Right lobe of liver (tissue), 6 donors: ENCODE data around the gene SURF4. TPM values are rescaled to one million over a fixed set of nuclear protein-coding genes. Genes with fewer than 3 reads are reported as not detected.

Source experiments
- ATAC-seq, 4 donors: fragments of 200-7000 bp; cut with Tn5 transposase; one replicate each; pipeline ENCODE4 v1.9.1; 2020; ENCODE audit warnings: mild to moderate bottlenecking in 4 of 4, moderate library complexity in 4 of 4
- DNase-seq, 3 donors: peaks; one replicate each; pipeline ENCODE4 v3.0.0-alpha.2; 2020
- H3K27ac ChIP-seq, 3 donors: fragments of 200-600 bp; one replicate each; pipeline ENCODE4 v1.8.0; 2022
- H3K27me3 ChIP-seq, 2 donors: fragments of 200-600 bp; one replicate each; pipeline ENCODE4 v1.8.0; 2022
- H3K36me3 ChIP-seq, 4 donors: fragments of 200-600 bp; sonication (generic) in 1 of 4; one replicate each; pipeline versions ENCODE4 v1.5.1 to v1.8.0; 2017 to 2022; ENCODE audit warnings: control low read depth in 1 of 4
- H3K4me1 ChIP-seq, 4 donors: fragments of 200-600 bp; sonication (generic) in 1 of 4; one replicate each; pipeline versions ENCODE4 v1.5.1 to v1.8.0; 2017 to 2022; ENCODE audit warnings: control low read depth in 1 of 4
- H3K4me3 ChIP-seq, 3 donors: fragments of 200-600 bp; one replicate each; pipeline ENCODE4 v1.8.0; 2022
- H3K9me3 ChIP-seq, 4 donors: fragments of 200-600 bp; sonication (generic) in 1 of 4; one replicate each; pipeline versions ENCODE4 v1.5.1 to v1.8.0; 2017 to 2022; ENCODE audit warnings: control low read depth in 1 of 4
- CTCF ChIP-seq, 4 donors: fragments of 200-600 bp in 3 of 4; fragments of 450-650 bp in 1 of 4; IDR thresholded peaks; one replicate each; pipeline versions ENCODE4 v1.5.1 to v1.8.0; 2016 to 2022; ENCODE audit warnings: antibody characterized with exemption in 4 of 4, mild to moderate bottlenecking in 2 of 4
- POLR2A ChIP-seq: fragments of 450-650 bp; IDR thresholded peaks from one replicate; pipeline ENCODE4 v1.6.1; 2017; ENCODE audit warnings: antibody characterized with exemption, mild to moderate bottlenecking
- WGBS: methylation state at CpG from one replicate; pipeline ENCODE4 v1.1.6; 2018; ENCODE audit warnings: low coverage, low lambda C conversion rate; ENCODE audit not compliant: insufficient coverage; ENCODE audit errors: missing lambda C conversion rate; 5-methylcytosine and 5-hydroxymethylcytosine counted together
- intact Hi-C, 2 donors: fragments of 100-400 bp; cut with DNase I; formaldehyde crosslinking; loops; one replicate each; pipeline versions ENCODE4 v1.11.2 to v1.14.1; 2022
- total RNA-seq, 6 experiments: library from RNA; depleted of rRNA in 2 of 6; stranded (reverse); fragments of >200 nt in 2 of 6; fragmentation: NEBNext Ultra II Directional in 3 of 6; extraction: Animal tissue kit (Norgen Biotek cat#: 25700) in 3 of 6; gene quantifications; one replicate each; pipeline versions ENCODE4 v1.1.0 to v1.2.4, GENCODE V29; 2016 to 2023
- donor health status: DM: no; HTN: yes; CAD: no.
- donor health status: DM: no; HTN: no; CAD: no.
- donor health status: DM: no; HTN: no; CAD: no.
- donor health status: DM: no; HTN: yes; CAD: no.
- donor health status: DM: no; HTN: yes; CAD: no.

SURF4 gene
- total RNA-seq, 6 experiments from 2014 or later = 181 to 243 (median 213) TPM

GRCh38 chr9:133367221-133367620 is 8.6 kb downstream of the SURF4 start:
- Histone ChIP-seq H3K36me3 (peaks cover 0 to 59% (median 40%) of the 10 kb centered on the region in 4 donors), H3K4me3 (no peak overlapping the region), H3K27me3 (no peaks in the 10 kb centered on the region), H3K4me1 (peaks cover 0 to 45% (median 26%) of the 10 kb centered on the region in 4 donors), H3K27ac (no peak overlapping the region), H3K9me3 (no peaks in the 10 kb centered on the region)
- intact Hi-C loops = no loop called here
- ATAC-seq = no peak
- TF ChIP-seq POLR2A (no peak), CTCF (IDR thresholded peaks at IDR 0.05) (no peak)
- WGBS = 80% methylated on average over 1 of the region's 22 CpGs
- DNase-seq = no peak

GRCh38 chr9:133366435-133366834 is 9.4 kb downstream of the SURF4 start:
- WGBS = 100% methylated on average over 1 of the region's 11 CpGs
- TF ChIP-seq POLR2A (no peak), CTCF (IDR thresholded peaks at IDR 0.05) (no peak)
- intact Hi-C loops = no loop called here
- H3K9me3 ChIP-seq = no peaks in the 10 kb centered on the region
- H3K27ac ChIP-seq = no peak overlapping the region
- H3K4me3 ChIP-seq = no peak overlapping the region
- H3K36me3 ChIP-seq = peaks cover 0 to 66% (median 44%) of the 10 kb centered on the region in 4 donors
- no peak for DNase-seq
- ATAC-seq = no peak
- peaks cover 0 to 37% (median 20%) of the 10 kb centered on the region in 4 donors for H3K4me1 ChIP-seq
- no peaks in the 10 kb centered on the region for H3K27me3 ChIP-seq

- 80% methylated on average over 8 of the region's 15 CpGs for WGBS
Observed at GRCh38 chr9:133362359-133363044, 13.4 kb downstream of the SURF4 start.

GRCh38 chr9:133361507-133362092 is 14.3 kb downstream of the SURF4 start:
- ATAC-seq = no peak

More at GRCh38 chr9:133362359-133363044, 13.4 kb downstream of the SURF4 start:
- Histone ChIP-seq H3K9me3 (no peaks in the 10 kb centered on the region), H3K4me1 (no peaks in the 10 kb centered on the region), H3K36me3 (peaks cover 0 to 75% (median 46%) of the 10 kb centered on the region in 4 donors), H3K27ac (no peak overlapping the region), H3K27me3 (no peaks in the 10 kb centered on the region), H3K4me3 (no peak overlapping the region)
- intact Hi-C loops = no loop called here
- no peak for TF ChIP-seq CTCF (IDR thresholded peaks at IDR 0.05)
- no peak for DNase-seq
- ATAC-seq = no peak

More at GRCh38 chr9:133361507-133362092, 14.3 kb downstream of the SURF4 start:
- no peaks in the 10 kb centered on the region for H3K27me3 ChIP-seq
- no peaks in the 10 kb centered on the region for H3K9me3 ChIP-seq
- intact Hi-C loops = no loop called here
- WGBS = 55% methylated on average over 4 of the region's 13 CpGs
- no peak overlapping the region for H3K4me3 ChIP-seq
- peaks cover 0 to 66% (median 39%) of the 10 kb centered on the region in 4 donors for H3K36me3 ChIP-seq
- H3K27ac ChIP-seq = no peak overlapping the region
- no peak for TF ChIP-seq CTCF (IDR thresholded peaks at IDR 0.05)
- TF ChIP-seq POLR2A = no peak
- no peak for DNase-seq
- H3K4me1 ChIP-seq = peaks cover 0 to 6% (median 0%) of the 10 kb centered on the region in 4 donors
